SHP77 treated with DMSO at 0.1 percent for 48 hours (cell line): ENCODE measurements around the gene RIPOR2.
"Not testable (repeated sequence)": the region's sequence is repeated elsewhere in the genome, so short reads cannot be mapped to it uniquely, and the experiment has no call there.

Experiments used
- DNase-seq: peaks from one replicate; lab custom pipeline; 2025; lab: John Stamatoyannopoulos, UW

RIPOR2 gene

GRCh38 chr6:24951811-24952299 lies 16.1 kb upstream of the RIPOR2 start:
- no peak for DNase-seq

GRCh38 chr6:24950218-24950941 lies 14.6 kb upstream of the RIPOR2 start:
- DNase-seq, result no peak

GRCh38 chr6:24949020-24949569 lies 13.3 kb upstream of the RIPOR2 start:
- DNase-seq, result no peak

- not testable (repeated sequence) for DNase-seq
Observed at GRCh38 chr6:24948261-24948660, 12.5 kb upstream of the RIPOR2 start.

GRCh38 chr6:24947636-24948035 lies 11.9 kb upstream of the RIPOR2 start:
- DNase-seq, result no peak

GRCh38 chr6:24945054-24945453 lies 9.3 kb upstream of the RIPOR2 start:
- DNase-seq, result no peak

- DNase-seq, result no peak
Observed at GRCh38 chr6:24943774-24944173, 8.0 kb upstream of the RIPOR2 start.

- no peak for DNase-seq
Observed at GRCh38 chr6:24940311-24940917, 4.7 kb upstream of the RIPOR2 start.

- no peak for DNase-seq
Observed at GRCh38 chr6:24936641-24937317, 1.0 kb upstream of the RIPOR2 start.

GRCh38 chr6:24933868-24934401 lies 1.8 kb downstream of the RIPOR2 start:
- DNase-seq, result no peak

GRCh38 chr6:24933266-24933665 lies 2.5 kb downstream of the RIPOR2 start:
- DNase-seq, result no peak

- DNase-seq, result no peak
Observed at GRCh38 chr6:24932832-24933231, 2.9 kb downstream of the RIPOR2 start.

GRCh38 chr6:24931718-24932691 lies 3.8 kb downstream of the RIPOR2 start:
- no peak for DNase-seq

GRCh38 chr6:24931296-24931695 lies 4.5 kb downstream of the RIPOR2 start:
- DNase-seq, result no peak

- DNase-seq, result no peak
Observed at GRCh38 chr6:24930431-24930871, 5.3 kb downstream of the RIPOR2 start.

- DNase-seq, result no peak
Observed at GRCh38 chr6:24929242-24929641, 6.5 kb downstream of the RIPOR2 start.

- DNase-seq, result no peak
Observed at GRCh38 chr6:24927985-24928745, 7.6 kb downstream of the RIPOR2 start.

- no peak for DNase-seq
Observed at GRCh38 chr6:24927277-24927955, 8.3 kb downstream of the RIPOR2 start.

- DNase-seq, result not testable (repeated sequence)
Observed at GRCh38 chr6:24926647-24927046, 9.1 kb downstream of the RIPOR2 start.

- DNase-seq, result no peak
Observed at GRCh38 chr6:24926192-24926591, 9.6 kb downstream of the RIPOR2 start.
